ENCODE results near the gene CDKN1C.

The CDKN1C gene

DNA sequence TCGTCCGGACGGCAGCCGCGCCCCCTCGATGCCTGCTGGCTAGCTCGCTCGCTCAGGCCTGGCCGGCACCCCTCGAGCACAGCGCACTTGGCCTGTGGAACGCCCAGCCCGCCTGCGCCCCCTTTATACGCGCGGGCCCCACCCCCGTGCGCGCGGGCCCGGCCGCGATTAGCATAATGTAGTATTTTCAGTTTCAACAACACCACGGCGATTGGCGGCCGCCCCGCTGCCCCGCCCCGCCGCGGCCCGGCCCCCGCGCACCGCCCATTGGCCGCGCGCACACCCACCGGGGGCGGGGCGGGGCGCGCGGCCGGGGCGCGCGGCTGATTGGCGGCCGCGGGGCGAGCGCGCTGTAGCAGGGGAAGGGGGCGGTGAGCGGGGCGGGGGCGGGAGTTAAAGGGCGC, at the start of gene CDKN1C:
TSS of gene CDKN1C (minus strand) at position 98 of the 404 bp plus-strand sequence. CDS start 319 bp downstream, outside the sequence.
- peak; percentile 19 to 62 for DNase-seq

DNA sequence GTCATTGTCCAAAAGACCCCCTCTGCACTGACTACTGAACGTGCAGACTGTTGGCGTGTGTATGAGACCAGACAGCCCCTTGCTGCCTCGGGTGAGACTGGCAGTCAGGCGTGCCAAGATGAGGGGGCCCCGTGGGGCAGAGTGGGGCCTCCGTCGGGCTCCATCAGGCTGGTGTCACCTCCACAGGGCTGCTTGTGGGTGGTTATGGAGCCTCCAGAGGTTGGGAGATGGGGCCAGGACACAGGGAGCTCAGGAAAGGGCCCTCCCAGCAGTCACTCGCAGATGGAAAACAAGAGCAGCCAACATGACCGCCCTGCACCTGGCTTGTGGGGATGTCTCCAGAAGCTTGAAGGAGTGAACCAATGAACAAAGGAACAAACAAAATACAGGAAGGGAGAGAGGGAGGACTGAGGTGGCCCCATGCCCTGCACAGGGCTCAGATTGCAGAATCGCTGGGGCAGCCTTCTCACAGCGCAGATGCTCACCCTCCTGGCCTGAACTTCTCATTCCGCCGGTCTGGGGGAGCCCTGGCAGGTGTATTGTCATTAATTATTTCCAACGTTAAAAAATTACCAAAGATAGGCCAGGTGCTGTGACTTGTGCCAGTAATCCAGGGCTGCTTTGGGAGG, 49.1 kb upstream of the CDKN1C start:
- no peak for DNase-seq

- DNase-seq: no peak
These were observed 48.5 kb upstream of the CDKN1C start for GRCh38 chr11:2934021-2934550.

- DNase-seq: peak; percentile 77 to 79
These were observed 47.9 kb upstream of the CDKN1C start for GRCh38 chr11:2933375-2934020.

DNA sequence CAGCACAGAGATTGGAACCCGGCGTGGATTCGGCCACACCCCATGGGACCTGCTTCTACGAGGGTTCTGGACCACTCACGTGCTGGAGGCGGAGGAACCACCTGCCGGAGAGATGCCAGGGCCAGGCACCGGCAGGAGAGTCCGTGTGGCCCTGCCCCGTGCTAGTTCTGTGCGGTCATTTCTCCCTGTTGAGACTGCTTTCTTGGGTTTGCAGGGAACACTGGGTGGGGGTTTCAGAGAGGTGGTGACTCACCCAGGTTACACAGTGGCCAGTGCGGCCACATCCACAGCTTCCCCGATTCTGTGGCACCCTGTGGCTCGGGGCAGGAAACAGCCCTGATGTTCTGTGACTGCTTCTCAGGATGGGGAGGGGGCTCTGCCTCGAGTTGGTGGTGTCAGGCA, 47.3 kb upstream of the CDKN1C start:
- DNase-seq: peak in 1 of 2 donors; percentile 77

DNA sequence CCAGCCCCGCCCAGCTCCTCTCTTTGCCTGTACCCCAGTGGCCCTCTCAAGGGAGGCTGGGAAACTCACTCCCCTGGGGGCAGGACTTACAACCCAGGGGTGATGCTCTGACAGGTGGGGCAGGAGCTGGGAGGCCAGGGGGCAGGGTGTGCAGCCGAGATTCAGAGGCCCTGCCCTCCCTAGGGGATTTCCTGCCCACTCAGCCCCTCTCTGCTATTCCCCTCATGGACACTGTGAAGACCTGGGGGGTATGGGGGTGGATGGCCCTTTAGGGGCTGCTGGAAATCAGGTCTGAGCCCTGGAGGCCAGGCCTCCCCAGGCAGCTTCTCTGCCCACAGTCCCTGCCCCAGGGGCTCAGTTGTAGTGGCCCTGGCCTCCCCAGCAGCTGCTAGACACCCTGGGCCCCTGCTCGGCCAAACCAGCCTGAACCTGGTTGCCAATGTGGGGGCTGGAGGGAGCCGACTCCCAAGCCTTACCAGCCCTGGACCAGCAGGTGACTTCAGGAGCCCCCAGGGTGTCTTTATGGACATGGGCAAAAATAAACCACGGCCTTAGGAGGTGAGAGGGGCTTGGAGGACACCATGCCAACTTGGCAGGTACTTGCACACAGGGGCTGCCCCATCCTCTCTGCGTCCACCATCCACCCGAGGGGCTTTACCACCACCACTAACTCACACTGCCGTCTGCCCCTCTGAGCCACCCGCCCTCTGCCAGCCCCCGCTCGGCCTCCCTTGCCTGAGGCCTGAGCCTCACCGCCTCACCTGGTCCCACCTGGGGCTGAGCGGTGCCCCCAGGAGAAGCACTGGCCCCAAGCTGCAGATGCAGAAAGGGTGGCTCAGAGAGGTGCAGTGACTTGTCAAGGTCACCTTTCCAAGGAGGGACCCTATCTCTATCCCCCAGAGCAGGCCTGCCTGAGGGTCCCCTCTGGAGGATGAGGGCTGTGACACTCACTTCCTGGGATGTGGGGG, 46.5 kb upstream of the CDKN1C start:
- no peak for DNase-seq

DNA sequence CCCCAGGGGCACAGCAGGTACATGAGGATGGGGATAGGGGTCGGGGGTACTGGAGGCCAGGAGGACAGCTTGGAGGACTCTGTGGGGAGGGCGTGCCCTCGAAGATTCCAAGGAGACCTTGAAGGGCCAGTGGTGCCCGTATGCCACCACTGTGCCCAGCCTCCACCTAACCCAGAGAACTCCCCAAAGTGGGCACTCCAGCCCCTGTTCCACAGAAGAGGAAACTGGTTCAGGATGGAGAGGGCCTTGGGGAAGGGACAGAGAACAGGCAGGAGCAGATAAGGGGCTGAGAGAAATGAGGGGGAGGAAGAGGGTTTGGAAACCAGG, 45.8 kb upstream of the CDKN1C start:
- DNase-seq: no peak

GRCh38 chr11:2930704-2931419, 45.3 kb upstream of the CDKN1C start:
- no peak for DNase-seq

- DNase-seq: peak; percentile 6 to 78
These were observed 44.6 kb upstream of the CDKN1C start for GRCh38 chr11:2929950-2930703.

GRCh38 chr11:2929531-2929949, 44.0 kb upstream of the CDKN1C start:
- peak in 1 of 2 donors; percentile 93 for DNase-seq

DNA sequence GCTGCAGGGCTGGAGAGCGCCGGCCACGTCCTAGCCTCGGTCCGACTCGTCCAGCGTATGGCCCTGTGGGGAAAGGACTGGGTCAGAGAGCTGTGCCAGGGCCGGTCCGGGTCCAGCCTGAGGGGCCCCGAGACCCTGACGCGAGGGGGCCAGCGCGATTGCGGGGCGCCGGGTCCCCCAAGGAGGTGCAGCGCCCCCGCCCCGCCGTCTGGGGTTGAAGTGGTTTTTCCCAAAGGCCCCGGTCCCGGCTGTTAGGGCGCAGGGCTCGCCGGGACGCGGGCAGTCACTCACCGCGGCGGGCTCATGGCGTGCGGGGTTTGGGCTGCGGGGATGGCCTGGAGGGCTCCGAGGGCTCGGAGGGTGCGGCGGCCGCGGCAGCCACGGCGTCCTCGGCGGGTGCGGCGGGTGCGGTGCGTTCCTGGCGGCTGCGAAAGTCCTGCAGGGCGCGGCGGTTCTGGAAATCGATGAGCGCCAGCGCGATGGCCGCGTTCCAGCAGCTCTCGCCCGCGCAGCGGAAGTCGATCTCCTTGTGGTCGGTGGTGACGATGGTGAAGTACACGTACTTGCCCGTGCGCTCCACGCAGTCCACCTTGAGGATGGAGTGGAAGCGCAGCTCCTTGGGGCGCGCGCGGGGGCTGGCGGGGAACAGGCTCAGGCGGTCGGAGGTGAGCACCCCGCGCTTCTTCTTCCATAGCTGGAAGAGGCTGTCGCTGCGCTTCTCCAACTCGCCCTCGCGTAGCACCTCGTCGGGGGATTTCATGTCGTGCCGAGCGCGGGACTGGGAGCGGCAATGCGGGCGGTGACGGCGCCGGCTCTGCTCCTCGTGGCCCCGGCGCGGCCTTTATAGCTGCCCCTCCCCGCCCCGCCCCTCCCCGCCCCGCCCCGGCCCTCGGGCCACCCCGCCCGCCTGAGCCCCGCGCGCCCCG, 43.3 kb upstream of the CDKN1C start, which contains the start of gene PHLDA2:
TSS of gene PHLDA2 (minus strand) at position 816 of the 926 bp plus-strand sequence. CDS start at position 760, 56 bp downstream.
- peak in 1 of 2 donors; percentile 93 for DNase-seq

DNA sequence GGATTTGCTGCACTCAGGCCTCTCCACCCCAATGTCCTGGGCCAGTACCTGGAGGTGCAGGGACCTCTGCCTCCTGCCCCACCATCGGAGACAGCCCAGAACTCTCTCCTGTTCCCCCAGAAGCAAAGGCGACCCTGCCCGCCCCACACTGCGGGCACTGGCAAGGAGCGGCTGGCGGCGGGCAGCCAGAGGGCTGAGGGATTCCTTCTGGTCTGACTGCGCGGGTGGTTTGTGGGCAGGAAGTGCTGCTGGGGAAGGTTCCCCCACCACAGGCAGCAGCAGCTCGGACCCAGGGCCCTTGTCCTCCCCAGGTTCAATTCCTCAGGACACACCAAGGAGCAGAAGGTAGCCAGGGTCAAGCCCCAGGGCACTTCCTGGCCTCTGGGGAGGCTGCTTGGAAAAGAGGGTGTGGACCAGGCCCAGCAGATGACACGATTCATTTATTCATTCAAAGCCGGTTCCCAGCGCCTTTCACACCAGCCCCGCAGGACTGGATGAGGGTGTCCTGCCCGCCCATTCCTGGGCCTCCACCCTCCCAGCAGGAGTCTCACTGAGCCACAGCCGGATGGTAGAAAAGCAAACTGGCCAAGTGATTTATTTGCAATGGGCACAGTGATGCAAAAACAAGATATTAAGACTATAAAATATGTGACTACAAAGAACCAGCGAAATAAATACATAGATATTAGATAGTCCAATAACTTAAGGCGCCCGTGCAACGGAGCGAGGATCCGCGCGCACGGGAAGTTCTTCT, 42.5 kb upstream of the CDKN1C start:
- DNase-seq: peak in 1 of 2 donors; percentile 5

DNA sequence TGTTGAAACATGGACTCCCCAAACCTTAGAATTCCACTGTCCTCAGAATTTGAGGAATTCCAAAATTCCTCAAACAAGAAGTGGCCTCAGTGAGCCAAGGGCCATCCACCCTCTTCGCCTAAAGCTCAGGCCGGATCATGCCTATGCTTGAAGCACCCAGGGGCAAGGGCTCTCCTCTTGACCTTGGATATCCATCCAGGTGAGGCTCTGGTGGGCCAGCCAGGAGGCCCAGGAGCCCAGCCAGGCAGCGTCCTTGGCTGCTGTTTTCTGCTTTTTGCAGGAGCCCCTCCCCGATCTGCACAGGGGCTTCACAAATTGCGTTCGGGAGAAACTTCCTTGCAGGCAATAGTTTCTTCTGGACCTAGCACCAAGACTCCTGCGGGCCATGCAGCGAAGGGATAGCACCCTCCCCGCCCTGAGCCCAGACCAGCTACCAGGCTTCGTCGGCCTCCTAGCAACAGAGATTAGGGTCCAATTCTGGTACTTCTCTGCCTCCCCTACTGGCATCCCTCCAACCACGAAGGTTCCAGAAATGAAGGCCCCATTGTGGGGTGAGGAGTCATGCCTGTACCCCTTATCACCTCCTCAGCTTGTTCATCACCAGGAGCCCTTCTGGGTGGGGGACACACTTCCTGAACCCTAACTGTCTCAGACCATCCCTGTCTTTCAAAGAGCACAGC, 41.7 kb upstream of the CDKN1C start:
- no peak for DNase-seq

DNA sequence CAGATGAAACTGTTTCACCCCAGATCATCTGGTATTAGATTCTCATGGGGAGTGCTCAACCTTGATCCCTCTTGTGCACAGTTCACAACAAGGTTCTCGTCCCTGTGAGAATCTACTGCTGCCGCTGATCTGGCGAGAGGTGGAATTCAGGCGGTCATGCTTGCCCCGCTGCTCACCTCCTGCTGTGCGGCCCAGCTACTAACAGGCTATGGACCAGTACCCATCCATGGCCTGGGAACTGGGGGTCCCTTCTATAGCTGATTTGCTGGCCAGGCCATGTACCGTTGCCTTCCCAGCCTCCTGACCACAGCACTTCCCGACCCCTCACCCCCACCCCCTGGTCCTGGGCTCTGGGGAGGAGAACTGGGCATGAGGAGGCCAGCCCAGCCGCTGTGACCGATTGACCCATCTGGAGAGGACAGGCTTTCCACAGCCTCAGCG, 41.1 kb upstream of the CDKN1C start:
- DNase-seq: no peak

DNA sequence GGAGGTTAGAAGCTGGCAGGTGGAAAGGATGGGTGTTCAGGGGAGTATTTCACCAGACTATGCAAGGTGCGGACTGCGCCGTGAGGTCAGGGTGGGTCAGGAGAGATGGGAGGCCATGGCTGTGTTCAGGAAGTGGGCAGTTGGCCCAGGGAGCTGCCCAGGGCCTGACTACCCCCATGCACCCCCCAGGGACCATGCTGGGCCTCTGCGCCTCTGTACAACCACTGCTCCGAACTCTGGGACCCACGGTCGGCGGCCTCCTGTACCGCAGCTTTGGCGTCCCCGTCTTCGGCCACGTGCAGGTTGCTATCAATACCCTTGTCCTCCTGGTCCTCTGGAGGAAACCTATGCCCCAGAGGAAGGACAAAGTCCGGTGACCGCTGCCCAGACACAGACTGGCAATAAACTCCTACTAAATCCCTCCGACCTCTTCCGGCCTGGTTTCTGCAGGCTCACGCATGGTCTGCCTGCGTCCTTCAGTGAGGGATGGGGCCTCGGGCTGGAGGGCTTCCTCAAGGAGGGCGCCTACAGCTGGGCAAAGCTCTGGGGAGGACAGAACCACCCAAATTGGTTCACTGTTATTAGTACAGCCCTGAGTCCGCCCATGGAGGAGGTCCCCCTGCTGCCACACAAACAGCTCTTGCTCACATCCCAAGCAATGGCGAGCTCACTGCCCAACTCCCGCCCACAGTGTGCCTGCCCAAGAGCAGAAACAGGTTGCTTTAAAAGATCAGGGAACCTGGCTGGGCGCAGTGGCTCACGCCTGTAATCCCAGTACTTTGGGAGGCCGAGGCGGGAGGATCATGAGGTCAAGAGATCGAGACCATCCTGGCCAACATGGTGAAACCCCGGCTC, 39.5 kb upstream of the CDKN1C start:
- DNase-seq: no peak

DNA sequence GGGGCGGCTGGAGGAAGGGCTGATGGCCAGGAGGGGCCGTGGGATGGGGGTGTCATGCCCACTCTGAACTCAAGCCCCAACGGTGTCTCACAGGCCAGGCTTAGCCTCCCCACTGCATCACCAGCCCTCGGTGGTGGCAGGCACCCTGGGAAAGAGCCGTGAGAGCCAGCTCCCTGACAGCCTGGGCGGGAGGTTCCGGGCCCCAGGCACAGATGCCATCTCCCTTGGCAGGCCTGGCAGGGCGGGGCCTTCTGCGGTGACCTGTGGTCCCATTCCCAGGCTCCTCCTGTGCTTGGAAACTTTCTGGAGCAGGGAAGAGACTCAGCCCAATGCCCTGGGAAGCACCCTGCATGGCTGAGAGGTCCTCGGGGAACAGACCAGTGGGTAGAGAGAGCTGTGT, 38.8 kb upstream of the CDKN1C start:
- DNase-seq: no peak

DNA sequence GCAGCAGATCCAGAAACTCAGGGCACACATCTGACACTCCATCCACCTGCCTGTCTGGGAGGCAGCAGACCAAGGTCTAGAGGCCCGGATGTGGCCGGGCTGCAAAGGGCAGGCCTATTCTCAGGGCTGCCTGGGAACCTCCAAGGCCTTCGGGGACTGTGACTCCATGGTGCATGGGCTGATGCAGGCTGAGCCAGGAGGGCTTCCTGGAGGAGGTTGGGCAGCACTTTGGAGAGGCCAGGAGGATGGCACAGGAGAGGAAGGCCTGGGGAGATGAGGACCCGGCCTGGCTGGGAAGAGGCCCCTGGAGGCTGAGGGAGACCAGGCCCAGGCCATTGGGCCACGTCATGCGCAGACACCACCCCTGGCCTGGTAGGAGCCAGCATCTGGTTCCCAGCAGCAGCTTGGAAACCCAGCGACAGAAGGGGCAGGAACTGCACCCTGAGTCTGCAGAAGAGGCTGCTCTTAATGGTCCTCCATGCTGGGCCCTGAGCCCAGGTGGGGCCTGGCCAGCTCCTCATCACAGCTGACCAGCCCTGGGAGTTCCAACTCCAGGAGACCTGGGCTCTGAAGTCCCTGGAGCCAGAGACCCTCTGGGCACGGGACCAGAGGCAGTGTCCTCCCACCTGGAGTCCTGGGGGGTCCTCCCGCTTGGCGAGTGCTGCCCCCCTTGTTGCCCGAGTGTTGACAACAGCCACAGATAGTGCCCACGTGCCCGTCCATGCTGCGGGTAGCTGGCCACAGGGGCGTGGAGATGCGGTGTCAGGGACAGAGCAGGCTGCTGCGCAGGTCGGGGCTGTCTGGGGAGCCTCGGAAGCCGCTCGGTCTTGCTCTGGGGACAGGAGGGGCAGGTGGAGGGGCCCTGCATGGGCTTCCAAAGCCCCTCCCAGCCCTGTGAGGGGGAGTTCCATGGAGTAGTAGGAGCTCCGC, 38.1 kb upstream of the CDKN1C start:
- DNase-seq: no peak
